ENCODE measurements around the gene ITPKC.

Gene ITPKC

DNA sequence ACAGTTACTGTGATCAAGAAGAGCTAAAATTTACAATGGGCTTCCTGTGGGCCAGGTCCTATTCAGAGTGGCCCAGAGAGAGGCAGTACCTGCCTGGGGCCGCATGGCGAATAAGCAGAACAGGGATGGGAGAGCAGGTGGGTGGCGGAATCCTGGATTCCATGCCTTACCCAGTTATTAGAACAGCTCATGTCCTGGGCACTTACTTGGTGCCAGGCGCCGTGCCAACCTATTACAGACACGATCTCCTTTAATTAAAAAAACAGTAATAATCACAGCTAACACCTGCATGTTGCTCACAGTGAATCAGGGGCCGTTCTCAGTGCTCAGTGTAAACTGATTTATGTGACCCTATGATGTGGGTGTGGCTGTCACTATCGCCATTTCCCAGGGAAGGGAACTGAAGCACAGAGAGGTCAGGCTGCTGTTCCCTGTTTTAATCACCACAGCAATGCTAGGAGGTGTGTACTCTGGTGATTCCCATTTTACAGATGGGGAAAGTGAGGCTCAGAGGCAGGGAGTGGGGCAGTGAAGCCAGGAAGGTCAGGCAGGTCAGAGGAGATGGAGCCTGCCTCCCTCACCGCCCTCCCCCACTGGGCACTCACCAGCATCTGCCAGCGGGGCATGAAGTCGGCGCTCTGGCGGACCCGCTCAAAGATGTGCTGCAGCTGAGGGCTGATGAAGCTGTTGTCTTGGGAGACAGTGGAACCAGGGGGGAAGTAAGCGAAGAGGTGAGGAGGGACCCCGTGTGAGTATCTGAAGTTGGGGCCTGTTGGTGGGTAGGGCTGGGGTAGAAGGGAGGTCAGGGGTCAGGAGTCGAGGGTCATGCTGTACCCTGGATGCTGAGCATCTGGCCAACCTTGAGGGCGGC is 12.2 kb upstream of the ITPKC start:
- Histone ChIP-seq H3K27me3 (ENCODE audit: control insufficient read depth in 1 of 2, insufficient read depth in 2 of 2, low read length in 2 of 2) (no peaks in the 10 kb centered on the region), H3K4me3 (ENCODE audit: low read depth in 1 of 2, low read length in 2 of 2) (no peak overlapping the region), H3K27ac (ENCODE audit: low read depth, low read length) (no peak overlapping the region), H3K9ac (ENCODE audit: low read length) (no peak overlapping the region), H3K36me3 (ENCODE audit: insufficient read depth, low read length) (peaks cover 33% of the 10 kb centered on the region), H3K9me3 (ENCODE audit: low read length) (no peaks in the 10 kb centered on the region), H3K4me1 (ENCODE audit: insufficient read depth, low read length) (peaks cover 15% of the 10 kb centered on the region)

DNA sequence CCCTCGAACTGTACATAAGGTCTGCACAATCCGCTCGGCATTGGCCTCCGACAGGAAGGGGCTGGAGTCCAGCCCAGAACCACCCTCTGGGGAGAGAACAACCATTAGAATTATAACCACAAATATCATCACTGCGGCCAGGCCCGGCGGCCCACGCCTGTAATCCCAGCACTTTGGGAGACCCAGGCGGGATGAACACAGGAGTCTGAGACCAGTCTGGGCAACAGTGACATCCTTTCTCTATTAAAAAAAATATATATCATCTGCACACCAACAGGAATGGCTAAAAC is 11.6 kb upstream of the ITPKC start:
- no peaks in the 10 kb centered on the region for H3K9me3 ChIP-seq (ENCODE audit: low read length)
- H3K9ac ChIP-seq (ENCODE audit: low read length), result no peak overlapping the region
- peaks cover 36% of the 10 kb centered on the region for H3K36me3 ChIP-seq (ENCODE audit: insufficient read depth, low read length)
- no peak overlapping the region for H3K4me3 ChIP-seq (ENCODE audit: low read depth in 1 of 2, low read length in 2 of 2)
- peaks cover 15% of the 10 kb centered on the region for H3K4me1 ChIP-seq (ENCODE audit: insufficient read depth, low read length)
- H3K27ac ChIP-seq (ENCODE audit: low read depth, low read length), result no peak overlapping the region
- no peaks in the 10 kb centered on the region for H3K27me3 ChIP-seq (ENCODE audit: control insufficient read depth in 1 of 2, insufficient read depth in 2 of 2, low read length in 2 of 2)

DNA sequence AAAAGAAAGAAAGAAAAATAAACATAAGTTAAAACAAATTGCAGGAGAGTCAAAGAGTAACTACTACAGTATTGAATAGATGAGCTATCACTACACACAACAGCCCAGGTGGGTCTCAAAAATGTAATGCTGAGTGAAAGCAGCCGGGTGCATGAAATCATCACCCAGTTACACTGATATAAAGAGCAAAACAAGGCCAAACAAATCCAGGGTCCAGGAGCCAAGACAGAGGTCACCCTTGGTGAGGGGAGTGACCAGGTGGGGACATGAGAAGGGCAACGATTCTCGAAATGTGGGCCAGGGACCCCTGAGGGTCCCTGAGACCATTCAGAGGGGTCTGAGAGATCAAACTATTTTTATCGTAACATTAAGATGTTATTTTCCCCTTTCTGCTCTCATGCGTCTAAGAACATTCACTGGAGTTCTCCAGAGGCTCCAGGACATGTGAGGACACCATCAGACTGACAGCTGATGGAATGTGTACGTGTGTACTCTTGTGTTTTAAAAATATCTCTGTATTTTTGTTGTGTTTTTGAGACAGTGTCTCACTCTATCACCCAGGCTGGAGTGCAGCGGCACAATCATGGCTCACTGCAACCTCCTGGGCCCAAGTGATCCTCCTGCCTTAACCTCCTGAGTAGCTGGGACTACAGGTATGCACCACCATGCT is 10.8 kb upstream of the ITPKC start:
- Histone ChIP-seq H3K4me3 (ENCODE audit: low read depth in 1 of 2, low read length in 2 of 2) (no peak overlapping the region), H3K4me1 (ENCODE audit: insufficient read depth, low read length) (peaks cover 15% of the 10 kb centered on the region)

DNA sequence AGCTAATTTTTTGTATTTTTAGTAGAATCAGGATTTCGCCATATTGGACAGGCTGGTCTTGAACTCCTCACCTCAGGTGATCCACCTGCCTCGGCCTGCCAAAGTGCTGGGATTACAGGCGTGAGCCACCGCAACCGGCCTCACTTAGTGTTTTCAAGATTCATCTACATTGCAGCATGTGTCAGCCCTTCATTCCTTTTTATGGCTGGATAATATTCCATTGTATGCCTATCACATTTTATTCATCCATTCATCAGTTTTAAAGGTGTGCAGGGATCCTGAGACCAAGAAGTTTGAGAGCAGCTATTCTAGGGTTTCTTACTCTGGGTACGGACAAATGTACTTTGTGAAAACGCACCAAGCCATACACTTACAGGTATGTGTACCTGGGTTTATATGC is 9.3 kb upstream of the ITPKC start:
- Histone ChIP-seq H3K9ac (ENCODE audit: low read length) (no peak overlapping the region), H3K9me3 (ENCODE audit: low read length) (no peaks in the 10 kb centered on the region), H3K36me3 (ENCODE audit: insufficient read depth, low read length) (peaks cover 46% of the 10 kb centered on the region), H3K4me3 (ENCODE audit: low read depth in 1 of 2, low read length in 2 of 2) (no peak overlapping the region), H3K27me3 (ENCODE audit: control insufficient read depth in 1 of 2, insufficient read depth in 2 of 2, low read length in 2 of 2) (no peaks in the 10 kb centered on the region), H3K4me1 (ENCODE audit: insufficient read depth, low read length) (peaks cover 8% of the 10 kb centered on the region), H3K27ac (ENCODE audit: low read depth, low read length) (no peak overlapping the region)

More for the DNA sequence above, 10.8 kb upstream of the ITPKC start:
- Histone ChIP-seq H3K27ac (ENCODE audit: low read depth, low read length) (no peak overlapping the region), H3K36me3 (ENCODE audit: insufficient read depth, low read length) (peaks cover 40% of the 10 kb centered on the region), H3K9ac (ENCODE audit: low read length) (no peak overlapping the region), H3K9me3 (ENCODE audit: low read length) (no peaks in the 10 kb centered on the region), H3K27me3 (ENCODE audit: control insufficient read depth in 1 of 2, insufficient read depth in 2 of 2, low read length in 2 of 2) (no peaks in the 10 kb centered on the region)

DNA sequence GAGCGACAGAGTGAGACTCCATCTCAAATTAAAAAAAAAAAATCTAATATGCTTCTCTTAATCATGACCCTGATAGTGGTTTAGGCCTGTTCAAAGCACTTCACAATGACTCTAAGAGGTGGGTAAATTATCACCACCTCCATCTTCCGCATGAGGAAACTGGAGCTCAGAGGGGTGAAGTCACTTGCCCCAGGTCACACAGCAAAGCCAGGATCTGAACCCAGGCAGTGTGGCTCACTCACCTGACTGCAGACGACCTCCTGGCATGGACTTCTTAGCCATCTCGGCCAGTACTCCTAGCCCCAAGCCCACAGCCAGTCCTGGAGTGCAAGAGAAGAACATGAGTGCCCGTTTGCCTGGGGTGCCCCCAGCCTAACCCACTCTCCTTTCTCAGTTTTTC is 7.1 kb upstream of the ITPKC start:
- Histone ChIP-seq H3K36me3 (ENCODE audit: insufficient read depth, low read length) (peaks cover 32% of the 10 kb centered on the region), H3K9ac (ENCODE audit: low read length) (no peak overlapping the region), H3K9me3 (ENCODE audit: low read length) (no peaks in the 10 kb centered on the region), H3K4me1 (ENCODE audit: insufficient read depth, low read length) (peaks cover 10% of the 10 kb centered on the region), H3K27me3 (ENCODE audit: control insufficient read depth in 1 of 2, insufficient read depth in 2 of 2, low read length in 2 of 2) (no peaks in the 10 kb centered on the region), H3K4me3 (ENCODE audit: low read depth in 1 of 2, low read length in 2 of 2) (no peak overlapping the region), H3K27ac (ENCODE audit: low read depth, low read length) (no peak overlapping the region)

DNA sequence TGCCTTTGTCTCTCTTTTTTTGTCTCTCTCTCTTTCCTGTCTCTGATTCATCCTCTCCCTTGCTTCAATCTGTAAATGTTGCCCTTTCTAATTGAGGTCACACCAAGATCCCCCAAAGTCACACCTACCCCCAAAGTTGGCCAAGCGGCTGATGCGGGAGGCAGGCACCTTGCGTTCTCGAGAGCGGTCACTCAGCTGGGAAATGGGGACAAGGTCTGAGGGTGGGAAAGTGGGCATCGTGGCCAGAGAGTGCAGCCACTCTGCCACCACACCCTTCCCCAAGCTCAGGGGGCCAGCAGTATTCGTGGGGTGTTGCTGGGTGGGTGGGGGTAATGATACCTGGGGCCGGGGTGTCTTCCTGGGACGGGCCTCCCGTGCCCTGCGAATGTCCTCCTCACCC is 3.0 kb upstream of the ITPKC start:
- Histone ChIP-seq H3K9me3 (ENCODE audit: low read length) (no peaks in the 10 kb centered on the region), H3K36me3 (ENCODE audit: insufficient read depth, low read length) (peaks cover 21% of the 10 kb centered on the region), H3K4me3 (ENCODE audit: low read depth in 1 of 2, low read length in 2 of 2) (peak overlapping the region in 1 of 2 donors; percentile 44), H3K27me3 (ENCODE audit: control insufficient read depth in 1 of 2, insufficient read depth in 2 of 2, low read length in 2 of 2) (no peaks in the 10 kb centered on the region), H3K4me1 (ENCODE audit: insufficient read depth, low read length) (peaks cover 34% of the 10 kb centered on the region), H3K27ac (ENCODE audit: low read depth, low read length) (peak overlapping the region; percentile 94), H3K9ac (ENCODE audit: low read length) (peak overlapping the region; percentile 44)

DNA sequence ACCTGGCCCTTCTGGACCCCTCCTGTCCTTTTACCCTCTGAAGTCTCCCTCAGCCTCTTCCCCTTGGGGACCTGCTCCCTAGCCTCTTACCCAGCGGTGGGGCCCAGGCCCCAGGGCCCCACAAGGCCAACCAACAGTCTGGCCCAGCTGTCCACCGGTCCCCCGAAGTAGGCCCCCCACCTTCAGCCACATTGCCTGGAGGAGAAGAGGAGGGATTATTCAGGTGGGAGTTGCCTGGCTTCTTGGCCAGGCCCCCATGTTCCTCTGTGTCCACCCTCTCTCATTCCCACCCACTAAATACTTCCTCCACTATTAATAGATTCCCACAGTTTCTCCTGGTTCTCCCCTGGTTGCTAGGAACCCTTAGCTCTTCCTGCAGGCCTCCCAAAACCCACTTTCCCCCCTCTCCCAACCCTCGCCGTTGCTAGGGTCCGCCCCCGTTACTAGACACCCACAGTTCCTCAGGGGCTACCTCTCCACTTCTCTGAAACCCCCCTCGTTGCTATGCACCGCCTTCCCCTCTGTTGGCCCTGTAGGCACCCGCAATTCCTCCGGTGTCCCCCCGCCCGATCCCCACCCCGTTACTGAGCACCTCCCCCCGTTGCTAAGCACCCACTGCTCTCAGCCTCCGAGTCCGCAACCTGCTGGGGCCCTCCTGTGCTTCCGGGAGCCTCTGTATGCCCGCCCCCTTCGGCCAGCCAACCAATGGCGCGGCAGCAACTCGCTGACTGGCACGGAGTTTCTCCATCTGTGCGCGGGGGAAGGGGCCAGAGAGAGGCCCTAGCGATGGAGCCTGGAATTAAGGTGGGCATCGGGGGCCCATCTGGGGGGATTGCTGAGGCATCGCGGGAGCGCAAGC is 2.2 kb upstream of the ITPKC start:
- Histone ChIP-seq H3K9me3 (ENCODE audit: low read length) (no peaks in the 10 kb centered on the region), H3K27ac (ENCODE audit: low read depth, low read length) (peak overlapping the region; percentile 94), H3K4me1 (ENCODE audit: insufficient read depth, low read length) (peaks cover 39% of the 10 kb centered on the region), H3K4me3 (ENCODE audit: low read depth in 1 of 2, low read length in 2 of 2) (peak overlapping the region; percentile 44 to 81), H3K27me3 (ENCODE audit: control insufficient read depth in 1 of 2, insufficient read depth in 2 of 2, low read length in 2 of 2) (no peaks in the 10 kb centered on the region), H3K36me3 (ENCODE audit: insufficient read depth, low read length) (peaks cover 14% of the 10 kb centered on the region), H3K9ac (ENCODE audit: low read length) (peak overlapping the region; percentile 44)

DNA sequence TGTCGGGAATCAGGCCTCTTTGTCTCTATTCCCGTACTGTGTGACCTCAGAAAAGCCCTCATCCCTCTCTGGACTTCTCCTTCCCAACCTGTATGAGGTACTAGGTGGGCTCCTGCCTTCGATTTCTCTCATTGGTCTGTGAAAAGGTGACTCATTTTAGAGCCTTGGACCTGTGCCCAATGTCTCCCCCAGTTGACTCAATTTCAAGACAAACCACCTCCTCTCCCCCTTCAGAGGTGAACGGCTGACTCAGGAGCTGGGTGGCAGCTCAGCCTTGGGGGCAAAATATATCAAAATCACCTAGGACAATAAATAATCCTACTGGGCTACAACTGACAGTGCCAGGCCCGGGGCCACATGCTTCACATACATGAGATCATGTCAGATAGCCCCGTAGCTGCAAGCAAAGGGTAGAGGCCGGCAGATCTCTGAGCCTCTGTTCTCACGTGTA is 856 bp upstream of the ITPKC start:
- H3K4me3 ChIP-seq (ENCODE audit: low read depth in 1 of 2, low read length in 2 of 2), result peak overlapping the region; percentile 83 to 97
- no peaks in the 10 kb centered on the region for H3K27me3 ChIP-seq (ENCODE audit: control insufficient read depth in 1 of 2, insufficient read depth in 2 of 2, low read length in 2 of 2)
- H3K9me3 ChIP-seq (ENCODE audit: low read length), result no peaks in the 10 kb centered on the region
- H3K36me3 ChIP-seq (ENCODE audit: insufficient read depth, low read length), result peaks cover 9% of the 10 kb centered on the region
- H3K9ac ChIP-seq (ENCODE audit: low read length), result peak overlapping the region; percentile 96
- peaks cover 53% of the 10 kb centered on the region for H3K4me1 ChIP-seq (ENCODE audit: insufficient read depth, low read length)
- peak overlapping the region; percentile 94 for H3K27ac ChIP-seq (ENCODE audit: low read depth, low read length)

DNA sequence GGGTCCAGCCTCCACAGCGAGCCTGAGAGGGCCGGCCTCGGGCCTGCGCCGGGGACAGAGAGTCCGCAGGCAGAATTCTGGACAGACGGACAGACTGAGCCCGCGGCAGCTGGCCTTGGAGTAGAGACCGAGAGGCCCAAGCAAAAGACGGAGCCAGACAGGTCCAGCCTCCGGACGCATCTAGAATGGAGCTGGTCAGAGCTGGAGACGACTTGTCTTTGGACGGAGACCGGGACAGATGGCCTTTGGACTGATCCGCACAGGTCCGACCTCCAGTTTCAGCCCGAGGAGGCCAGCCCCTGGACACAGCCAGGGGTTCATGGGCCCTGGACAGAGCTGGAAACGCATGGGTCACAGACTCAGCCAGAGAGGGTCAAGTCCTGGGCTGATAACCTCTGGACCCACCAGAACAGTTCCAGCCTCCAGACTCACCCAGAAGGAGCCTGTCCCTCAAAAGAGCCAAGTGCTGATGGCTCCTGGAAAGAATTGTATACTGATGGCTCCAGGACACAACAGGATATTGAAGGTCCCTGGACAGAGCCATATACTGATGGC is 490 bp downstream of the ITPKC start:
- Histone ChIP-seq H3K4me1 (ENCODE audit: insufficient read depth, low read length) (peaks cover 64% of the 10 kb centered on the region), H3K27ac (ENCODE audit: low read depth, low read length) (peak overlapping the region; percentile 94), H3K9me3 (ENCODE audit: low read length) (no peaks in the 10 kb centered on the region), H3K27me3 (ENCODE audit: control insufficient read depth in 1 of 2, insufficient read depth in 2 of 2, low read length in 2 of 2) (no peaks in the 10 kb centered on the region), H3K4me3 (ENCODE audit: low read depth in 1 of 2, low read length in 2 of 2) (peak overlapping the region; percentile 83 to 97), H3K36me3 (ENCODE audit: insufficient read depth, low read length) (peaks cover 11% of the 10 kb centered on the region), H3K9ac (ENCODE audit: low read length) (peak overlapping the region; percentile 96)

DNA sequence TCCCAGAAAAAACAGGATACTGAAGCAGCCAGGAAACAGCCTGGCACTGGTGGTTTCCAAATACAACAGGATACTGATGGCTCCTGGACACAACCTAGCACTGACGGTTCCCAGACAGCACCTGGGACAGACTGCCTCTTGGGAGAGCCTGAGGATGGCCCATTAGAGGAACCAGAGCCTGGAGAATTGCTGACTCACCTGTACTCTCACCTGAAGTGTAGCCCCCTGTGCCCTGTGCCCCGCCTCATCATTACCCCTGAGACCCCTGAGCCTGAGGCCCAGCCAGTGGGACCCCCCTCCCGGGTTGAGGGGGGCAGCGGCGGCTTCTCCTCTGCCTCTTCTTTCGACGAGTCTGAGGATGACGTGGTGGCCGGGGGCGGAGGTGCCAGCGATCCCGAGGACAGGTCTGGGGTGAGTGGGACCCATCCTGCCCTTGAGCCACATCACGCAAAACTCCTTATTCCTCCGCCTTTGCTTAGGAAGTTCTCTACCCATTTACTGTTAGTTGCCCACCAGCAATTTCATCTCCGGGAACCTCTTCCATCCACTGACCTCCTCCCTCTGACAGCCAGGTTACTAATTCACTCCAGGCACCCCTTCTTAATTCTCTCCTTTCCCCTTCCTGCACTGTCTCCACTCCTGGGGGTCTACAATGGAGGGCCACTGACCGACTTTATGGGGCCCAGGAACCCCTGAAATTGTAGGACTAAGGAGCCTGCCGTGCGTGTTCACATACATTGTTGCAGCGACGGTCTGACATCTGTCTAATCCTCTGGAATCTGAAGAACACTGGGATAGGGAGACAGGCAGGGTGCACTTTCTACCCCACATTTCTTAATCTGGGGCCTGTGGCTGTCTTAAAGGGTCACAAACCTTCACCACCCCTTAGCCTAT is 1.2 kb downstream of the ITPKC start:
- H3K4me1 ChIP-seq (ENCODE audit: insufficient read depth, low read length), result peaks cover 66% of the 10 kb centered on the region
- H3K36me3 ChIP-seq (ENCODE audit: insufficient read depth, low read length), result peaks cover 13% of the 10 kb centered on the region
- H3K27me3 ChIP-seq (ENCODE audit: control insufficient read depth in 1 of 2, insufficient read depth in 2 of 2, low read length in 2 of 2), result no peaks in the 10 kb centered on the region
- H3K4me3 ChIP-seq (ENCODE audit: low read depth in 1 of 2, low read length in 2 of 2), result peak overlapping the region; percentile 83 to 97
- no peaks in the 10 kb centered on the region for H3K9me3 ChIP-seq (ENCODE audit: low read length)
- peak overlapping the region; percentile 96 for H3K9ac ChIP-seq (ENCODE audit: low read length)
- H3K27ac ChIP-seq (ENCODE audit: low read depth, low read length), result peak overlapping the region; percentile 94
